B cell (primary cell): ENCODE data around the gene YEATS2. TPM values are rescaled to one million over a fixed set of nuclear protein-coding genes. Genes with fewer than 3 reads are reported as not detected.

ENCODE experiments used
- ATAC-seq: fragments of 200-7000 bp; cut with Tn5 transposase; one replicate; pipeline ENCODE4 v1.10.0; 2021; ENCODE audit warnings: low read depth, mild to moderate bottlenecking, moderate number of reproducible peaks, moderate library complexity
- CTCF ChIA-PET: fragments of 350-600 bp; sonication (Branson Sonifier 250); formaldehyde crosslinking; loops from one replicate; lab custom pipeline; 2021; ENCODE audit warnings: antibody characterized with exemption, inconsistent platforms; lab: Charles Lee
- POLR2A ChIA-PET: fragments of 350-600 bp; sonication (Branson Sonifier 250); formaldehyde crosslinking; loops from one replicate; lab custom pipeline; 2021; ENCODE audit warnings: antibody characterized with exemption; lab: Charles Lee
- DNase-seq: peaks from one replicate; pipeline ENCODE4 v3.0.0; 2013
- H2AFZ ChIP-seq: 2 replicates; pipeline ENCODE4 v1.6.1; 2012; ENCODE audit warnings: mild to moderate bottlenecking, low read depth, low read length; ENCODE audit not compliant: insufficient read depth, poor library complexity, severe bottlenecking
- H3K27ac ChIP-seq, 2 donors: 1 replicate in 1 of 2; 2 replicates in 1 of 2; pipeline ENCODE4 v1.5.1; 2012 to 2013; ENCODE audit warnings: low read length in 2 of 2, mild to moderate bottlenecking in 2 of 2, moderate library complexity in 1 of 2
- H3K27me3 ChIP-seq, 4 experiments: fragments of 200-600 bp in 1 of 4; sonication (generic) in 1 of 4; replicated peaks in 1 of 4; 1 replicate in 2 of 4; 2 replicates in 2 of 4; pipeline versions ENCODE4 v1.6.1 to v1.7.0; 2013 to 2016; ENCODE audit warnings: low read length in 3 of 4, mild to moderate bottlenecking in 2 of 4, mixed read lengths in 1 of 4, moderate library complexity in 1 of 4; ENCODE audit not compliant: insufficient read depth in 4 of 4, control insufficient read depth in 3 of 4; ENCODE audit errors: control extremely low read depth in 1 of 4
- H3K36me3 ChIP-seq, 2 experiments: replicated peaks in 1 of 2; 1 replicate in 1 of 2; 2 replicates in 1 of 2; pipeline versions ENCODE4 v1.6.1 to v1.7.1; 2013; ENCODE audit warnings: low read length in 1 of 2; ENCODE audit not compliant: insufficient read depth in 2 of 2, control insufficient read depth in 1 of 2; ENCODE audit errors: control extremely low read depth in 1 of 2, extremely low read depth in 1 of 2
- H3K4me1 ChIP-seq, 2 donors: fragments of 200-600 bp in 1 of 2; sonication (generic) in 1 of 2; 1 replicate in 1 of 2; 2 replicates in 1 of 2; pipeline versions ENCODE4 v1.5.1 to v1.6.1; 2013 to 2017; ENCODE audit warnings: low read length in 2 of 2; ENCODE audit not compliant: control insufficient read depth in 2 of 2, insufficient read depth in 2 of 2
- H3K4me2 ChIP-seq: replicated peaks from 2 replicates; pipeline ENCODE3; 2012; ENCODE audit warnings: mild to moderate bottlenecking, low read depth, low read length; ENCODE audit not compliant: poor library complexity, severe bottlenecking
- H3K4me3 ChIP-seq, 5 experiments: fragments of 200-600 bp in 1 of 5; sonication (generic) in 1 of 5; 1 replicate in 3 of 5; 2 replicates in 2 of 5; pipeline versions ENCODE4 v1.5.1 to v1.7.0; 2011 to 2016; ENCODE audit warnings: low read length in 4 of 5, mild to moderate bottlenecking in 4 of 5, low read depth in 2 of 5, control low read depth in 1 of 5, moderate library complexity in 1 of 5; ENCODE audit not compliant: insufficient read depth in 1 of 5; ENCODE audit errors: control extremely low read depth in 1 of 5, extremely low read depth in 1 of 5
- H3K79me2 ChIP-seq: fragments of 200-600 bp; sonication (generic); one replicate; pipeline ENCODE4 v1.6.0; 2016; ENCODE audit warnings: low read length; ENCODE audit not compliant: control insufficient read depth, insufficient read depth
- H3K9ac ChIP-seq: fragments of 200-600 bp; sonication (generic); 2 replicates; pipeline ENCODE4 v1.6.1; 2017; ENCODE audit warnings: mild to moderate bottlenecking, low read length, moderate library complexity
- H3K9me3 ChIP-seq, 3 donors: one replicate each; pipeline versions ENCODE4 v1.6.1 to v1.7.1; 2013; ENCODE audit warnings: low read length in 2 of 3; ENCODE audit not compliant: control insufficient read depth in 2 of 3, insufficient read depth in 1 of 3; ENCODE audit errors: control extremely low read depth in 1 of 3
- H4K20me1 ChIP-seq: 2 replicates; pipeline ENCODE4 v1.6.0; 2012; ENCODE audit warnings: mild to moderate bottlenecking, low read length; ENCODE audit not compliant: insufficient read depth, control insufficient read depth, poor library complexity, severe bottlenecking
- H3K27ac Mint-ChIP-seq: one replicate; pipeline ENCODE4 v1.8.0; 2021; ENCODE audit warnings: mixed read lengths
- H3K27me3 Mint-ChIP-seq: one replicate; pipeline ENCODE4 v1.8.0; 2021; ENCODE audit warnings: mixed read lengths
- H3K4me1 Mint-ChIP-seq: one replicate; pipeline ENCODE4 v1.8.0; 2021; ENCODE audit warnings: mixed read lengths
- H3K4me3 Mint-ChIP-seq: one replicate; pipeline ENCODE4 v1.8.0; 2021; ENCODE audit warnings: mixed read lengths
- H3K9me3 Mint-ChIP-seq: one replicate; pipeline ENCODE4 v1.8.0; 2022; ENCODE audit warnings: mixed read lengths; ENCODE audit not compliant: insufficient read depth
- EZH2 ChIP-seq: IDR thresholded peaks from 2 replicates; pipeline ENCODE4 v1.6.1; 2012; ENCODE audit warnings: borderline replicate concordance, low read depth, mild to moderate bottlenecking, moderate library complexity, low read length; ENCODE audit not compliant: insufficient read depth, poor library complexity, severe bottlenecking
- WGBS: methylation state at CpG from one replicate; pipeline ENCODE4 v1.1.5; 2013; ENCODE audit warnings: missing lambda C conversion rate; ENCODE audit not compliant: insufficient coverage; 5-methylcytosine and 5-hydroxymethylcytosine counted together
- intact Hi-C: fragments of 100-400 bp; cut with micrococcal nuclease; formaldehyde crosslinking; loops from one replicate; pipeline ENCODE4 v1.10.0; 2022
- polyA plus RNA-seq: library from polyadenylated mRNA; depleted of rRNA; stranded (reverse); fragments of >200 nt; gene quantifications from 2 replicates; pipeline ENCODE4 v1.2.3, GENCODE V29; 2012
- total RNA-seq, 2 donors: library from RNA; stranded (reverse); fragments of 120-200 nt in 1 of 2; gene quantifications; 1 replicate in 1 of 2; 2 replicates in 1 of 2; pipeline versions ENCODE4 v1.2.3 to v1.2.4, GENCODE V29; 2013 to 2022
- TF ChIP-seq, protein P1 (sequence below): fragments of 200-600 bp; IDR thresholded peaks from one replicate; pipeline ENCODE4 v1.8.0; 2022; ENCODE audit warnings: antibody characterized with exemption, mild to moderate bottlenecking

The YEATS2 gene
- total and polyA plus RNA-seq, 2 donors (not counting 1 experiment from before 2014, with no cell fraction given), result 21.8 to 26.7 TPM

DNA sequence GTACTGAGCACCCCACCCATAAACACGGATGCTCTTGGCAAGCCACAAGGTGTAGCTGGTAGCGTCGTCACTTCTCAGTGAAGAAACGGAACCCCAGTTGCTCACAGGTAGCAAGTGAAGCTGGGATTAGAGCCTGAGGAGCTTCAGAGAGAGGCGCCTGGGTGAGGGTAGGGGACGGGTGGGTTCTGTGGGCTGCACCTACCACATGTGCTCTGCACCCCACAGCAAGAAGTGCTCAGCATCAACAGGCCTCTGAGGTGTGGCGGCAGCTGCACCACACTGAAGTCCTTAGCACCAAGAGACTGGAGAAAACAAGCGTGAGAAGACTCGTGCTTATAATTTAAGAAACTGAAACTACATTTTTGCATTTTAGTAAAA is 118.0 kb downstream of the YEATS2 start:
- no peak for ATAC-seq
- H3K4me3 Mint-ChIP-seq, result no peak overlapping the region
- intact Hi-C loops, result no loop called here
- no peak overlapping the region for H3K4me2 ChIP-seq
- H3K4me1 Mint-ChIP-seq, result no peaks in the 10 kb centered on the region
- no peaks in the 10 kb centered on the region for H3K27me3 Mint-ChIP-seq
- ChIA-PET CTCF (no interaction called here), POLR2A (no interaction called here)
- H3K4me3 ChIP-seq, result no peak overlapping the region
- H3K27ac Mint-ChIP-seq, result no peak overlapping the region
- no peaks in the 10 kb centered on the region for H4K20me1 ChIP-seq
- no peaks in the 10 kb centered on the region for H3K4me1 ChIP-seq
- no peak overlapping the region for H3K9ac ChIP-seq
- H3K27ac ChIP-seq, result no peak overlapping the region
- peaks cover 0 to 12% of the 10 kb centered on the region in 2 experiments for H3K36me3 ChIP-seq
- H3K9me3 Mint-ChIP-seq, result no peaks in the 10 kb centered on the region
- H3K9me3 ChIP-seq, result no peaks in the 10 kb centered on the region
- H2AFZ ChIP-seq, result no peak overlapping the region
- no peak for DNase-seq
- H3K79me2 ChIP-seq, result no peaks in the 10 kb centered on the region
- H3K27me3 ChIP-seq, result no peaks in the 10 kb centered on the region
- WGBS, result no CpG with 5 or more reads among the region's 9 CpGs
- TF ChIP-seq EZH2, result no peak
- TF ChIP-seq, protein P1, sequence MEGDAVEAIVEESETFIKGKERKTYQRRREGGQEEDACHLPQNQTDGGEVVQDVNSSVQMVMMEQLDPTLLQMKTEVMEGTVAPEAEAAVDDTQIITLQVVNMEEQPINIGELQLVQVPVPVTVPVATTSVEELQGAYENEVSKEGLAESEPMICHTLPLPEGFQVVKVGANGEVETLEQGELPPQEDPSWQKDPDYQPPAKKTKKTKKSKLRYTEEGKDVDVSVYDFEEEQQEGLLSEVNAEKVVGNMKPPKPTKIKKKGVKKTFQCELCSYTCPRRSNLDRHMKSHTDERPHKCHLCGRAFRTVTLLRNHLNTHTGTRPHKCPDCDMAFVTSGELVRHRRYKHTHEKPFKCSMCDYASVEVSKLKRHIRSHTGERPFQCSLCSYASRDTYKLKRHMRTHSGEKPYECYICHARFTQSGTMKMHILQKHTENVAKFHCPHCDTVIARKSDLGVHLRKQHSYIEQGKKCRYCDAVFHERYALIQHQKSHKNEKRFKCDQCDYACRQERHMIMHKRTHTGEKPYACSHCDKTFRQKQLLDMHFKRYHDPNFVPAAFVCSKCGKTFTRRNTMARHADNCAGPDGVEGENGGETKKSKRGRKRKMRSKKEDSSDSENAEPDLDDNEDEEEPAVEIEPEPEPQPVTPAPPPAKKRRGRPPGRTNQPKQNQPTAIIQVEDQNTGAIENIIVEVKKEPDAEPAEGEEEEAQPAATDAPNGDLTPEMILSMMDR, result no peak

DNA sequence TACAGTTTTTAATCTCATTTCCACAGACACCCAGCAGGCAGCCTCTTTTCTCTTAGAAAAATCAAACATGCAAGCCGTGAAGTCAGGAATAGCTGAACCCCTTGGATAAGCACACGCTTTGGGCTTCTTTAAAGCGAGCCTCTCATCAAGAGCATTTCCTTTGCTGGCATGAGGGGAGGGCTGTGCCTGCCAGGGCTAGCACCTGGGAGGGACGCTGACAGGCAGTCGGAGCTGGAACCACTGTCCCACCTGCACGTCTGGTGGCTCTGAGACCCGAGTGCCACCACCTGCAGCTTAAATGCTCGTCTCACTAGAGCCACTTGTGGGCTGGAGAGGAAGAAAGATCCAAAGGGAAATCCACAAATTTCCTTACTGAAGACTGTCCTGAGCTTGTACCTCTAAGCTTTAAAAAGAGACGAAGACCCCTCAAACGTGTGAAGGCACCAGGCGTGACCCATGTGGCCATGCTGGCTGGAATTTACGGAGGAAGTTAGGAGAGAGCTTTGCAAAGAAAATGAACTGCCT is 118.4 kb downstream of the YEATS2 start:
- Histone ChIP-seq H4K20me1 (no peaks in the 10 kb centered on the region), H2AFZ (no peak overlapping the region), H3K36me3 (peaks cover 0 to 8% of the 10 kb centered on the region in 2 experiments), H3K9me3 (no peaks in the 10 kb centered on the region), H3K27ac (no peak overlapping the region), H3K4me3 (no peak overlapping the region), H3K4me2 (no peak overlapping the region), H3K27me3 (no peaks in the 10 kb centered on the region), H3K9ac (no peak overlapping the region), H3K79me2 (no peaks in the 10 kb centered on the region), H3K4me1 (no peaks in the 10 kb centered on the region)
- ChIA-PET CTCF (no interaction called here), POLR2A (no interaction called here)
- Mint-ChIP-seq H3K9me3 (no peaks in the 10 kb centered on the region), H3K4me1 (no peaks in the 10 kb centered on the region), H3K27ac (no peak overlapping the region), H3K4me3 (no peak overlapping the region), H3K27me3 (no peaks in the 10 kb centered on the region)
- WGBS, result 83% methylated on average over 11 of the region's 12 CpGs
- TF ChIP-seq, protein P1, result no peak
- TF ChIP-seq EZH2, result no peak
- ATAC-seq (no peak), DNase-seq (no peak)
- intact Hi-C loops, result no loop called here
